LHCN-M2 (cell line): Measurements from ENCODE around the gene SIRPA. TPM values are rescaled to one million over a fixed set of nuclear protein-coding genes. Genes with fewer than 3 reads are reported as not detected.

Source experiments
- DNase-seq: peaks from one replicate; pipeline ENCODE4 v3.0.0-alpha.2; 2012; ENCODE audit warnings: low read depth
- total RNA-seq: library from RNA; depleted of rRNA; stranded (reverse); fragments of >200 nt; gene quantifications from 2 replicates; pipeline ENCODE4 v1.2.3, GENCODE V29; 2014

SIRPA gene
- total RNA-seq, 1 experiment from 2014 or later, result 7.8 TPM

- no peak for DNase-seq
These were observed 36.6 kb downstream of the SIRPA start for GRCh38 chr20:1931830-1932229.

GRCh38 chr20:1932971-1933370 is 37.8 kb downstream of the SIRPA start:
- DNase-seq, result no peak

- DNase-seq, result peak; percentile 10
These were observed 38.3 kb downstream of the SIRPA start for GRCh38 chr20:1933465-1933870.

GRCh38 chr20:1934156-1934555 is 38.9 kb downstream of the SIRPA start:
- peak; percentile 80 for DNase-seq

GRCh38 chr20:1934721-1935573 is 39.7 kb downstream of the SIRPA start:
- DNase-seq, result peak; percentile 81

DNA sequence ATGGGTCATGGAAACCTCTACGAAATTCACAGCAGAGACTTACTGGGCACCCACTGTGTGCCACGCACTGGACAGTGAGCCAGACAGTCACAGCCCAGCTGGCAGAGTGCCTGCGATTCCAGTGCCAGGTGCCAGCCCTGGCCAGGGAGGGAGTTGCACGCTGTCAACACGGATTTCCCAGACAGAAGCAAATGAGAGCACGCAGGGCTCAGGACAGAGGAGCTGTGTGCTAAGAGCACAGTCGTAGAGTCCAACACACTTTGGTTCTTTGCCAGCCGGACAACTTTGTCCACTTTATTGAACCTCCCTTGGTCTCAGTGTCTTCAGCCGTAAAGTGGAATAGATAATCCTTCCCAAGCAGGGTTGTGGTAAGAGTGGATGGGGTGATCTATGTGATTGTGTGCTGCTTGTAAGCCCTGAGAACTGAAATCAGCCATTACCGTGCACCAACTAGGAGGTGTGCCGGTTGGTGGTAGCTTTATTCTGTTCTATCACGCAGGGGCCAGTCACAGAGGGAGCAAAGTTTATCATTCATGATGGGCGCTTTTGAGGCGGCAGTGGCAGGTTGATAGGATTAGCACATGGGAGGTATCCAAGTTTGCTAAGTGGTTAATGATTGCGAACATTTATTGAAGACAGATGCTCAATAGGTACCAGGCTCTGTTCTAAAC is 40.6 kb downstream of the SIRPA start:
- DNase-seq, result no peak

GRCh38 chr20:1937316-1937976 is 42.2 kb downstream of the SIRPA start:
- DNase-seq, result no peak

DNA sequence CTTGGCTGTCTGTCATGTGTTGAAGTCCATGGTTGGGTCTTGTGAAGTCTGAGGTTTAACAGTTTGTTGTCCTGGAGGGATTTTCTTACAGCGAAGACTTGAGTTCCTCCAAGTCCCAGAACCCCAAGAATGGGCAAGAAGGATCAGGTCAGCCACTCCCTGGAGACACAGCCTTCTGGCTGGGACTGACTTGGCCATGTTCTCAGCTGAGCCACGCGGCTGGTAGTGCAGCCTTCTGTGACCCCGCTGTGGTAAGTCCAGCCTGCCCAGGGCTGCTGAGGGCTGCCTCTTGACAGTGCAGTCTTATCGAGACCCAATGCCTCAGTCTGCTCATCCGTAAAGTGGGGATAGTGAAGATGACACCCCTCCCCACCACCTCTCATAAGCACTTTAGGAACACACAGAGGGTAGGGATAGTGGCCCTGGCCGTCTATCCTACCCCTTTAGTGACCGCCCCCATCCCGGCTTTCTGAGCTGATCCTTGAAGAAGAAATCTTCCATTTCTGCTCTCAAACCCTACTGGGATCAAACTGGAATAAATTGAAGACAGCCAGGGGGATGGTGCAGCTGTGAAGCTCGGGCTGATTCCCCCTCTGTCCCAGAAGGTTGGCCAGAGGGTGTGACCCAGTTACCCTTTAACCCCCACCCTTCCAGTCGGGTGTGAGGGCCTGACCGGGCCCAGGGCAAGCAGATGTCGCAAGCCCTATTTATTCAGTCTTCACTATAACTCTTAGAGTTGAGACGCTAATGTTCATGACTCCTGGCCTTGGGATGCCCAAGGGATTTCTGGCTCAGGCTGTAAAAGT is 43.5 kb downstream of the SIRPA start:
- no peak for DNase-seq

DNA sequence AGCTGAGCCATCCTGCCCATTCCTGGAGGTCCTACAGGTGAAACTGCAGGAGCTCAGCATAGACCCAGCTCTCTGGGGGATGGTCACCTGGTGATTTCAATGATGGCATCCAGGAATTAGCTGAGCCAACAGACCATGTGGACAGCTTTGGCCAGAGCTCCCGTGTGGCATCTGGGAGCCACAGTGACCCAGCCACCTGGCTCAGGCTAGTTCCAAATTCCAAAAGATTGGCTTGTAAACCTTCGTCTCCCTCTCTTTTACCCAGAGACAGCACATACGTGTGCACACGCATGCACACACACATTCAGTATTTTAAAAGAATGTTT is 44.0 kb downstream of the SIRPA start:
- no peak for DNase-seq

DNA sequence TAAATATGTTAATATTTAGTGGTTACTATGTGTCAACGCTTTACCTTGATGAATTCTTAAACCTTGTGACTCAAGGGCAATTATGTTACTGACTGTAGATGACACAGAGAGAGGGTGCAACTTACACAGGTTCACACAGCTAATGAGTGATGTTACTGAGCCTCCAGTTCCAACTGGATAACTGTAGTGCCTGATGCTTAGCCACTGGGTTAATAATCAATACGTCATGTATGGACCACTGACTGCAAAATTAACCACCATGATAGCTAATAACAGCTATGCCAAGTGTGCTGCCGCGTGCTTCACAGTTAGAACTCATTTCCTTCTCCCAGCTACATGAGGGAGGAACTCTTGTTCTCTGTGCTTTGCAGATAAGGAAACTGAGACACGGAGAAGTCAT is 45.4 kb downstream of the SIRPA start:
- no peak for DNase-seq

- DNase-seq, result no peak
These were observed 46.0 kb downstream of the SIRPA start for GRCh38 chr20:1941226-1941625.

DNA sequence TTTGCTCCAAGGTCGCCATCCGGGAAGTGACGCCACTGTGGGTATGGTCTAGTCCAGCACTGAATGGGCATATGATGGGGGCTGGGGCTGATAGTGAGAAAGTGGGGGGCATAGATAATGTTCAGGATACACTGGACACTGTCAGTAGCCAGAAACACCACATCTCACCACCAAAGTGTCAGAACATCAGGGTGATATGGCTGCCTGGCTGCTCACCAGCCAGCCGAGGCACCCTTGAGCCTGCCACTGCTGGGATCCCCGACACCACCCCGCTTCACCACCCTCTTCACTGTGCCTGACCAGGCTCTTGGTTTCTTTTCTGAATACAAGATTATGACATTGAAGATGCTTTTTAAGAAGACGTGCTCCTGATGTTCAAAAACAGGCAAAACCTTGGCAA is 46.9 kb downstream of the SIRPA start:
- no peak for DNase-seq

DNA sequence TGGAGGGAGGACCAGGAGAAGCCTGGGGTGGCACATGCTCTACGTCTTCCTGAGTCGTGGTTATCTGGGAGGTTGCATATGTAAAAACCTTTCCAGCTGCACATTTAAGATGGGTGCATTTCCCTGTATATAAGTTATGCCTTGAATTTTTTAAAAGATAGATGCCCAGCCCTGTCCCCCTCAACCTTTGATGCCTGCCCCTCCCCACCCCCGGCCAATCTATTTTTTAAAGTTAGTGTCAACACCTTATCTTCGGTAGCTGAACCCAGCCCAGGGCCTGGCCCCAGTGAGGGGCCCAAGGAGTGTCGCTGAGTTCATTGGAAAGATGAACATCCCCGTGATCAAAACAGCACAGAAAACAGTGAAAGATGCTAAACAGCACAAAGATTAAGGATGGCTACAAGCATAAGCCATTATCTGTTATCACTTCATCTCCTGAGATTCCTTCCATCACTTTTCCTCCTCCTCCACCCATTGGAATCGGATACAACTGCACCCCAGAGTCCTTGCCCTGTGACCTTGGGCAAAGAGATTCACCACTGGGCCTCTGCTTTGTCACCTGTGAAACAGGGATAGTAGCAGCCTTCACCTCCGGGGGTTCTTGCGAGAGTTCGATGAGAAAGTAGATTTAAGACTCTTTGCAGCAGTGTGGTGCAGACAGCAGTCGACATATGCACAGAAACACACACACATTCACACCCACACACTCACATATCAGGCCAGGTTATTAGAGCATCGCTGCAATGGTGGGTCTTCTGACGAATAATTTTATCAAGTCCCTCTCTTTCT is 47.5 kb downstream of the SIRPA start:
- no peak for DNase-seq

DNA sequence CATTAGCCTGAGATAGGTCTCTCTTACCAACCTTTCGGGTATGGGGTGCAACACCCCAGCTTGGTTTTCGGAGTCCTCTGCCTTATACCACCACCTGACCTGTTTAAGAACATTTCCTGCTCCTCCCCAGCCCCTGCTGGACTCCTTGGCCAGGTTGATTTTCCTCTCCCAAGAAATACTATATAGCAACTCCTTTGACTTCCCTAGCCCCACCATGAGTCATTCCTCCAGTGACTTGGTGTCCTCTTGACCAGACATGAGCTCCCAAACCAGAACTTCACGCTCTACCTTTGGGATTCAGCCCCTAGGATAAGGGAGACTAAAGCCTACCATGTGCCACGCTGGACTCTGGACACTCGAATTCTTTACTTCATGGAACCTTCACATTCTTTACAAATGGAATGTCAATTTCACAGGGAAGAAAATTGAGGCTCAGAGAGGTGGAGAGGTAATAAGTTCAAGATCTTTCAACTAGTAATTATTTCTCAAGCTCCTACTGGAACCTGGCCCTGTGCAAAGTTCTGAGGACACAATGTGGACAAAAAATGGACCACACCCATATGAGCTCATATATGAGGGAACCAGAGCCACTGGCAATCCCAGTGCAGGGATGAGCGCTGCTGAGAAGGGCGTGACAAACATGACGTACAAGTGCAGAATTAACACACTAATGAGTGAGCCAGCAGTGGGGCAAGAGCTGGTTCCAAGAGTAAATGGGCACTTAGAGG is 48.2 kb downstream of the SIRPA start:
- no peak for DNase-seq

- DNase-seq, result no peak
These were observed 49.3 kb downstream of the SIRPA start for GRCh38 chr20:1944345-1945091.

DNA sequence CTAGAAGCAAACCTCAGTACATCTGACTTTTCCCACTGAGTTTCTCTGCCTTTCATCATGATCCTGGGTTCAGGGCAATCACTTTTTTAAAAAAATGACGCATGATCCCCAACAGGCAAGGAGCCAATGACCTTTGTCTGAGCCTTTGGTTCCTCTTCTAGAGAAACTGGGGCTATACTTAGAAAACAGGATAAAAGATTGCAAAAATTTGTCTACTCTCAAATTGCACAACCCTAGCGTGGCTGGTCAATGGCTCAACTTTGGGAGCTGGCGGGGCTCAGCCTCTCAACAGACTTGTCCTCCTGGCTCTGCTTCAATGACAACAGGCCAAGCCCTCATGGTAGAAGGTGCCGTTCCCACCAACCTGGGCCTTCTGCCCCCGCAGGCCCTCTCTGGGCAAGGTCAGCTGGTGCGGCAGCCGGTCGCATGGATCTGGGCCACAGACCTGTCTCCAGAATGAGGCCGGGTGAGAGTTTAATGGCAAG is 50.0 kb downstream of the SIRPA start:
- DNase-seq, result no peak

DNA sequence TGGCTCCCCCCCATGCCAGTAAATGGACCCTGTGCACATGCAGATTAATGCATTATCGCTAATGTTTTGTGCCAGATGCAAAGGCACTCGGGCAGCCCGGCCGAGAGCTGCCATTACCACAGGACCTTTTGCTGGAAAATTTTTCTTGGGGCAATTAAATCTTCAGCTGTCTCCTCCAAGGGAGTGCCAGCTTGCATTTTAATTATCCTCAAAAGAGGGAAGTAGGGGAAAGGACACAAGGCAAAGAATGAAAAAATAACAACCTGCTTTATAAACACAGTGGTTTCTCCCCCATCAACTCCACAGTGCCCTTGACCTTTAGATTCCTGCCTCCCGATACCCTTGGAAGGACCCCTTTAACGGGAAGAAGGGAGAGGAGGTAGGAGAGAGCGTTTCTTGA is 50.5 kb downstream of the SIRPA start:
- DNase-seq, result no peak

- DNase-seq, result no peak
These were observed 51.2 kb downstream of the SIRPA start for GRCh38 chr20:1946442-1946761.

DNA sequence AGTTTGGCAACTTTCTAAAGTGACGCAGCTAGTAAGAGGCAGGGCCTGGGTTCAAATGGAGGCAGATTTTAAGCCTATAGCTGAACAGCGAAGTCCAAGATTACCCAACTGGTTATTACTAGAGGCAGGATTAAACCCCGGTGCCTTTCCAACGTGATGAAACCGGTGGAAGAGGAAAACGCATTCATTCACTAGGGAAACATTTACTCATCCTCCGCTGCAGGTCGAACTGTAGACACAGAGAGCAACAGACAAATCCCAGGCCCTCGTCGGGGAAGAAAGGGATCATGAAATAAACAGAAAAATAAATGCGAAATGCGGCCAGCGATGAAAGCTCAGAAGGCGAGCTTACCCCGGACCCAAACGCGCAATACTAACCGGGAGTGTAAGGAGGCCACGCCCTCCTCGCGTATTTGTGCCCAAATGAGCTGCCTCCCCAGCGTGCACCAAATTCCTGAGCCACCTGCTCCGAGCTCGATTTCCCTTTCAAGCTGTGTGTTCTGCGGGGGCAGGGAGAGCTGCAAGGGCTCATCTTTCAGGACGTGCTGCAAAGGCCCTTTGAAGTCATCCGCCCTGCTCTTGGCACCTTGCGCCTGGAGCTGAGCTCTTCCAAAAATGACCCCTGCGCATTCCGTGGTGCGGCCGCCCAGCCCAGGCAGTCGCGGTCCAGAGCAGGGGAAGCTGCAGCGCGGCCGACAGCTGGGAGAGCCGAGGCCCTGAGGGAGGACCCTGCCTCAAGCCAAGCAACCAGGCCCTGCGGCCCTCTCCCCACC is 51.7 kb downstream of the SIRPA start:
- no peak for DNase-seq
